K562 (cell line): ENCODE results near the gene MCM5. TPM values are rescaled to one million over a fixed set of nuclear protein-coding genes. Genes with fewer than 3 reads are reported as not detected.

Experiments used
- ATF4 ChIP-seq: fragments of 450-650 bp; formaldehyde crosslinking; IDR thresholded peaks from 2 replicates; pipeline ENCODE4 v1.4.0; 2022; ENCODE audit warnings: mild to moderate bottlenecking, moderate library complexity
- BRD4 ChIP-seq: fragments of 200-600 bp; sonication (generic); IDR thresholded peaks from 2 replicates; pipeline ENCODE4 v1.6.1; 2017; ENCODE audit warnings: inconsistent platforms
- ESRRB ChIP-seq: fragments of 250-450 bp; sonication (Bioruptor Pico); IDR thresholded peaks from 2 replicates; pipeline ENCODE4 v1.5.0; 2020; ENCODE audit warnings: mild to moderate bottlenecking, moderate library complexity, borderline replicate concordance
- FOXA3 ChIP-seq, 2 experiments: fragments of 450-650 bp in 1 of 2; sonication (generic) in 1 of 2; formaldehyde crosslinking; IDR thresholded peaks in 1 of 2; conservative IDR thresholded peaks in 1 of 2; 2 replicates each; pipeline versions ENCODE4 v1.4.0 to v1.8.0; 2020 to 2022; ENCODE audit warnings: mild to moderate bottlenecking in 2 of 2, missing genetic modification reagents in 1 of 2
- HMG20B ChIP-seq: fragments of 250-450 bp; sonication (Bioruptor Pico); IDR thresholded peaks from 2 replicates; pipeline ENCODE4 v1.5.0; 2021; ENCODE audit warnings: mild to moderate bottlenecking
- ID3 ChIP-seq, 2 experiments: fragments of 250-450 bp in 1 of 2; fragments of 450-650 bp in 1 of 2; sonication (Bioruptor Pico) in 1 of 2; IDR thresholded peaks; 2 replicates each; pipeline versions ENCODE4 v1.6.1 to v1.8.0; 2016 to 2021; ENCODE audit warnings: mild to moderate bottlenecking in 2 of 2, moderate library complexity in 2 of 2, missing compliant biosample characterization in 1 of 2, missing genetic modification characterization in 1 of 2
- MEF2D ChIP-seq: conservative IDR thresholded peaks from 2 replicates; pipeline ENCODE4 v1.6.1; 2016; ENCODE audit warnings: low read depth, missing genetic modification characterization, missing compliant biosample characterization
- NCOA2 ChIP-seq, 2 experiments: fragments of 450-650 bp; IDR thresholded peaks; 2 replicates each; pipeline ENCODE4 v1.6.1; 2018; ENCODE audit warnings: mild to moderate bottlenecking in 2 of 2, moderate library complexity in 1 of 2; ENCODE audit not compliant: partially characterized antibody in 2 of 2
- NFIX ChIP-seq: fragments of 250-450 bp; sonication (Bioruptor Pico); IDR thresholded peaks from 2 replicates; pipeline ENCODE4 v1.4.0; 2020; ENCODE audit warnings: low read depth, mild to moderate bottlenecking, moderate library complexity
- PCBP1 ChIP-seq: fragments of 200-400 bp; formaldehyde crosslinking; IDR thresholded peaks from 2 replicates; pipeline ENCODE4 v1.6.1; 2018; ENCODE audit warnings: mild to moderate bottlenecking, low read depth, low read length; ENCODE audit not compliant: poor library complexity, severe bottlenecking
- PPARD ChIP-seq: fragments of 250-450 bp; sonication (Bioruptor Pico); IDR thresholded peaks from 2 replicates; pipeline ENCODE4 v1.8.0; 2022; ENCODE audit warnings: inconsistent platforms, mild to moderate bottlenecking, moderate library complexity
- RUNX1 ChIP-seq: sonication (generic); IDR thresholded peaks from 2 replicates; pipeline ENCODE4 v1.6.1; 2016; ENCODE audit warnings: antibody characterized with exemption, low read depth
- SAFB2 ChIP-seq: fragments of 200-400 bp; formaldehyde crosslinking; IDR thresholded peaks from 2 replicates; pipeline ENCODE4 v1.6.1; 2018; ENCODE audit warnings: borderline replicate concordance, low read length, low read depth, moderate library complexity; ENCODE audit not compliant: severe bottlenecking
- SMAD4 ChIP-seq: fragments of 250-450 bp; sonication (Bioruptor Pico); conservative IDR thresholded peaks from 2 replicates; pipeline ENCODE4 v1.8.0; 2021; ENCODE audit warnings: inconsistent platforms, mild to moderate bottlenecking, moderate library complexity
- SMARCA4 ChIP-seq: fragments of 450-650 bp; IDR thresholded peaks from 2 replicates; pipeline ENCODE4 v1.6.1; 2016
- SMARCC2 ChIP-seq: fragments of 450-650 bp; IDR thresholded peaks from 2 replicates; pipeline ENCODE4 v1.6.1; 2017; ENCODE audit warnings: antibody characterized with exemption, moderate library complexity, mild to moderate bottlenecking, low read depth
- SNIP1 ChIP-seq: fragments of 450-650 bp; IDR thresholded peaks from 2 replicates; pipeline ENCODE4 v1.7.1; 2017; ENCODE audit warnings: low read depth, mild to moderate bottlenecking
- SRSF3 ChIP-seq: fragments of 200-400 bp; formaldehyde crosslinking; IDR thresholded peaks from 2 replicates; pipeline ENCODE4 v1.6.1; 2016; ENCODE audit warnings: mild to moderate bottlenecking, low read length, moderate library complexity; ENCODE audit not compliant: insufficient read depth
- STAT5A ChIP-seq: IDR thresholded peaks from 2 replicates; pipeline ENCODE4 v1.6.1; 2012; ENCODE audit warnings: low read length, inconsistent platforms, borderline replicate concordance
- SUPT5H ChIP-seq: fragments of 450-650 bp; IDR thresholded peaks from 2 replicates; pipeline ENCODE4 v1.6.1; 2016
- ZNF212 ChIP-seq: fragments of 450-650 bp; formaldehyde crosslinking; IDR thresholded peaks from 2 replicates; pipeline ENCODE4 v1.4.0; 2020; ENCODE audit warnings: mild to moderate bottlenecking
- ZNF431 ChIP-seq: sonication (generic); formaldehyde crosslinking; IDR thresholded peaks from 2 replicates; pipeline ENCODE4 v1.8.0; 2022; ENCODE audit warnings: mild to moderate bottlenecking, missing genetic modification reagents
- ZNF586 ChIP-seq: fragments of 450-650 bp; formaldehyde crosslinking; conservative IDR thresholded peaks from 2 replicates; pipeline ENCODE4 v1.4.0; 2020; ENCODE audit warnings: mild to moderate bottlenecking, moderate library complexity
- ZNF592 ChIP-seq: fragments of 450-650 bp; IDR thresholded peaks from 2 replicates; pipeline ENCODE4 v1.6.1; 2017; ENCODE audit warnings: antibody characterized with exemption, mild to moderate bottlenecking
- polyA plus RNA-seq, 8 experiments: library from polyadenylated mRNA; depleted of rRNA in 4 of 8; stranded (reverse) in 5 of 8; unstranded in 3 of 8; fragments of >200 nt; fragmentation: Nextera tagmentation in 2 of 8; fragmentation: Illumina TruSeq in 1 of 8; extraction: Ambion mirVana in 2 of 8; extraction: Trizol in 1 of 8; gene quantifications; 2 replicates each; pipeline versions ENCODE4 v1.2.1 to v1.2.3, GENCODE V29; 2011 to 2014; ENCODE audit warnings: inconsistent platforms in 1 of 8, missing spikeins in 1 of 8
- total RNA-seq, 7 experiments: library from RNA; depleted of rRNA in 6 of 7; stranded (reverse); fragments of >200 nt in 6 of 7; fragmentation: Illumina TruSeq in 2 of 7; extraction: Trizol in 2 of 7; gene quantifications; 2 replicates each; pipeline versions ENCODE4 v1.2.1 to v1.2.3, GENCODE V29; 2011 to 2021; ENCODE audit warnings: low replicate concordance in 1 of 7

The MCM5 gene
- total and polyA plus RNA-seq, 9 of the 15 experiments (the other 6 are each of a cell fraction or from before 2014, with no cell fraction given), result 5.6 to 180 (median 66.1) TPM

- TF ChIP-seq ID3 (CRISPR knock-in tag; IDR thresholded peaks at IDR 0.05) (no peak), ID3 (tag; IDR thresholded peaks at IDR 0.05) (no peak), SMARCA4 (0 out of 2 replicates have a peak, but pooled peaks have one; percentile 15), HMG20B (CRISPR knock-in tag) (no peak), SRSF3 (no peak), SMARCC2 (peak; percentile 68; the same call in 1 of the 2 replicates), SNIP1 (no peak), ZNF592 (0 out of 2 replicates have a peak, but pooled peaks have one; percentile 65), ESRRB (no peak), SUPT5H (no peak), BRD4 (peak; percentile 94), NCOA2 (IDR thresholded peaks at IDR 0.05; ENCODE audit: partially characterized antibody in 2 of 2) (no peak), STAT5A (no peak), RUNX1 (no peak), ATF4 (CRISPR knock-in tag) (no peak), ZNF212 (CRISPR knock-in tag) (no peak), SAFB2 (no peak), ZNF586 (CRISPR knock-in tag) (no peak), NFIX (CRISPR knock-in tag) (no peak), PCBP1 (no peak), MEF2D (peak; percentile 36; the same call in 1 of the 2 replicates), ZNF431 (CRISPR knock-in tag) (0 out of 2 replicates have a peak, but pooled peaks have one; percentile 7), PPARD (CRISPR knock-in tag) (no peak), FOXA3 (CRISPR knock-in tag; conservative IDR thresholded peaks at IDR 0.05 in 1 of 2, IDR thresholded peaks at IDR 0.05 in 1 of 2) (no peak), SMAD4 (CRISPR knock-in tag) (0 out of 2 replicates have a peak, but pooled peaks have one; percentile 14)
Observed at GRCh38 chr22:35399114-35399677, 744 bp upstream of the MCM5 start (continued).
